OCI-LY3 (cell line): ENCODE data around the gene GSK3B.

ENCODE experiments used
- CTCF ChIP-seq: fragments of 200-600, 300-600 bp; sonication (generic); IDR thresholded peaks from 2 replicates; pipeline ENCODE4 v1.5.1; 2014; ENCODE audit warnings: antibody characterized with exemption, low read length, low read depth
- EZH2phosphoT487 ChIP-seq: fragments of 200-600 bp; shearing (Covaris generic); IDR thresholded peaks from 2 replicates; pipeline ENCODE4 v1.6.1; 2018; ENCODE audit warnings: antibody characterized with exemption, mixed run types, low read depth

DNA sequence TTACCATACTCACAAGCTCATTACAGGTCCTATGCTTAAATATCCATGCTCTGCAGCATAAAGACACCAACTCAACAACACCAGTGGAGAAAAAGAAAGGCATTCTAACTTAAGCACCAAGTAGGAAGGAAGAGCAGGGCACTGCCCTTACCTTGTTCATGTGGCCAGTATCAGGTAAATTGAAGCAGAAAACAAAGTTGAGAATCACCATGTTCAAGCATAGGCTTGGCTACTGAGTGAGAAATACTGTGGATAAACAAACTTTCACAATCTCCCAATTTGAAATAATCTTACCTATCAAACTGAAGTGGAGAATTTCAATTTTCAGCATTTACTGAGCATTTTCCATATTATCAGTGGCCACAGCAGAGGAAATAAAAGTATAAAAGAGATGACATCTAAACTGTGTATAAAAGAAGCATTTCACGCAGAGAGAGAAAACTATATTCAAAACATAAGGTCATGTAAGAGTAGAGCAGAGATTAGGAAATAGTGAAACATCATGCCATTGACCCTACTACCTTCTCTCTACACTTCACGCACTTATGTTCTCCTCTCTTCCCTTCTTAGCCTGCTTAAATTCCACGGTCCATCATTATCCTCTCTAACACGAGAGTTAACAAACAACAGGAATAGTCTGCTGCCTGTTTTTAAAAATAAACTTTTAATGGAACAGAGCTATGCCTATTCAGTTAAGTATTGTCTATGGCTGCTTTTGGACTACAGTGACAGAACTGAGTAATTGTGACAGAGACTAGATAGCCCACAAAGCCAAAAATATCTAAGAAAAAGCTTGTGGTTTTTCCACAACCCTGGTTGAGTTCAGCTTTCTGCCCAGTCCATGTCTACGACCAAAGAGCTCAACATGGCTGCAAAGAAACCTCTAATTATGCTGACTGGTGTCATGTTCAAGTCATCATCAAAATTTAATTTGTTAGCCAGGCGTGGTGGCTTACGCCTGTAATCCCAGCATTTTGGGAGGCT is 169.8 kb downstream of the GSK3B start:
- TF ChIP-seq CTCF (no peak), EZH2phosphoT487 (no peak)
